ENCODE data around the gene ZNF426. TPM values are rescaled to one million over a fixed set of nuclear protein-coding genes. Genes with fewer than 3 reads are reported as not detected.
"Not testable (repeated sequence)": the region's sequence is repeated elsewhere in the genome, so short reads cannot be mapped to it uniquely, and the experiment has no call there.

ZNF426 gene
- polyA plus RNA-seq (ENCODE audit: insufficient read length in 10 of 10) = 10 to 100 TPM in 9 of 10 donors, 1 to 10 TPM in 1; 9.5 to 14.7 (median 12.5) TPM
- long read RNA-seq, donor 1, full-length matches to known transcripts = 1 of 1 reads
- long read RNA-seq, donor 1, partial matches to known transcripts = 0 of 1 reads
- long read RNA-seq, donor 1, other reads (novel, unspliced or antisense) = 0 of 1 reads
- long read RNA-seq, donor 2, partial matches to known transcripts = 0 of 1 reads
- long read RNA-seq, donor 2, other reads (novel, unspliced or antisense) = 0 of 1 reads
- long read RNA-seq, donor 3 = 0 reads
- long read RNA-seq, donor 4 = 0 reads
- long read RNA-seq, donor 5, full-length matches to known transcripts = 3 of 3 reads
- long read RNA-seq, donor 5, partial matches to known transcripts = 0 of 3 reads
- long read RNA-seq, donor 5, other reads (novel, unspliced or antisense) = 0 of 3 reads
- long read RNA-seq, donor 6, full-length matches to known transcripts = 1 of 1 reads
- long read RNA-seq, donor 6, partial matches to known transcripts = 0 of 1 reads
- long read RNA-seq, donor 6, other reads (novel, unspliced or antisense) = 0 of 1 reads
- long read RNA-seq, donor 7, partial matches to known transcripts = 0 of 1 reads
- long read RNA-seq, donor 7, other reads (novel, unspliced or antisense) = 0 of 1 reads
- long read RNA-seq, donor 8, full-length matches to known transcripts = 1 of 1 reads
- long read RNA-seq, donor 8, partial matches to known transcripts = 0 of 1 reads
- long read RNA-seq, donor 8, other reads (novel, unspliced or antisense) = 0 of 1 reads
- long read RNA-seq, donor 9 = 0 reads

- DNase-seq = peak; percentile 90 to 98 (median 94)
Measured at GRCh38 chr19:9538183-9539058, at the start of gene ZNF426. Gene ZNF426, minus strand, starts transcription at chr19:9538645. Its CDS starts 2,413 bp downstream, at chr19:9536232.

GRCh38 chr19:9586764-9587163, 48.3 kb upstream of the ZNF426 start:
- DNase-seq = peak; percentile 16 to 63 (median 21)

GRCh38 chr19:9584073-9584833, 45.8 kb upstream of the ZNF426 start, which contains the start of gene ZNF121:
Gene ZNF121, minus strand, starts transcription at chr19:9584504. Its CDS starts 16,407 bp downstream, at chr19:9568097.
- peak; percentile 83 to 98 (median 93) for DNase-seq

- not testable (repeated sequence) for DNase-seq
Measured at GRCh38 chr19:9582081-9582725, 43.8 kb upstream of the ZNF426 start.

- DNase-seq = no peak
Measured at GRCh38 chr19:9580728-9581127, 42.3 kb upstream of the ZNF426 start.

- no peak for DNase-seq
Measured at GRCh38 chr19:9570255-9570654, 31.8 kb upstream of the ZNF426 start.

GRCh38 chr19:9566729-9567128, 28.3 kb upstream of the ZNF426 start:
- no peak for DNase-seq

GRCh38 chr19:9565900-9566705, 27.7 kb upstream of the ZNF426 start:
- no peak for DNase-seq

- DNase-seq = no peak
Measured at GRCh38 chr19:9552536-9553274, 14.3 kb upstream of the ZNF426 start.

- no peak for DNase-seq
Measured at GRCh38 chr19:9547870-9548269, 9.4 kb upstream of the ZNF426 start.

- not testable (repeated sequence) for DNase-seq
Measured at GRCh38 chr19:9541281-9541680, 2.8 kb upstream of the ZNF426 start.

GRCh38 chr19:9539921-9540320, 1.5 kb upstream of the ZNF426 start:
- DNase-seq = not testable (repeated sequence)

GRCh38 chr19:9539201-9539600, 756 bp upstream of the ZNF426 start:
- not testable (repeated sequence) for DNase-seq

- no peak for DNase-seq
Measured at GRCh38 chr19:9535934-9536333, 2.5 kb downstream of the ZNF426 start.

GRCh38 chr19:9531933-9532332, 6.5 kb downstream of the ZNF426 start:
- DNase-seq = no peak

- DNase-seq = no peak
Measured at GRCh38 chr19:9528757-9529336, 9.6 kb downstream of the ZNF426 start.

- DNase-seq = no peak
Measured at GRCh38 chr19:9523885-9524474, 14.5 kb downstream of the ZNF426 start.

GRCh38 chr19:9507285-9507684, 31.2 kb downstream of the ZNF426 start:
- no peak for DNase-seq
